GM19193 (cell line): Measurements from ENCODE around the gene CCL16.

Experiments used
- POLR2A ChIP-seq: IDR thresholded peaks from 4 replicates; pipeline ENCODE4 v1.6.1; 2011; ENCODE audit not compliant: insufficient read depth, insufficient read length; ENCODE audit errors: extremely low read depth

The CCL16 gene

GRCh38 chr17:35981246-35981645 lies at the start of gene CCL16:
TSS of gene CCL16 (minus strand) at chr17:35981497. CDS start at chr17:35981420, 77 bp downstream.
- no peak for TF ChIP-seq POLR2A

GRCh38 chr17:36030956-36031355 lies 49.7 kb upstream of the CCL16 start:
- no peak for TF ChIP-seq POLR2A

GRCh38 chr17:36027761-36028160 lies 46.5 kb upstream of the CCL16 start:
- TF ChIP-seq POLR2A: no peak

- TF ChIP-seq POLR2A: no peak
These were observed 43.0 kb upstream of the CCL16 start for GRCh38 chr17:36024106-36024869.

GRCh38 chr17:36019423-36019822 lies 38.1 kb upstream of the CCL16 start:
- no peak for TF ChIP-seq POLR2A

GRCh38 chr17:36017799-36018198 lies 36.5 kb upstream of the CCL16 start, which contains the start of gene CCL23:
TSS of gene CCL23 (minus strand) at chr17:36017972. CDS start at chr17:36017897, 75 bp downstream.
- TF ChIP-seq POLR2A: no peak

GRCh38 chr17:36016555-36016954 lies 35.3 kb upstream of the CCL16 start:
- no peak for TF ChIP-seq POLR2A

- TF ChIP-seq POLR2A: no peak
These were observed 33.6 kb upstream of the CCL16 start for GRCh38 chr17:36014946-36015345.

- TF ChIP-seq POLR2A: no peak
These were observed 29.9 kb upstream of the CCL16 start for GRCh38 chr17:36011201-36011600.

- TF ChIP-seq POLR2A: no peak
These were observed 27.8 kb upstream of the CCL16 start for GRCh38 chr17:36008998-36009665.

GRCh38 chr17:36004594-36005108 lies 23.4 kb upstream of the CCL16 start:
- TF ChIP-seq POLR2A: no peak

- no peak for TF ChIP-seq POLR2A
These were observed 21.3 kb upstream of the CCL16 start for GRCh38 chr17:36002631-36003030.

- TF ChIP-seq POLR2A: no peak
These were observed 20.7 kb upstream of the CCL16 start for GRCh38 chr17:36001862-36002603.

- TF ChIP-seq POLR2A: no peak
These were observed 19.9 kb upstream of the CCL16 start, which contains the start of gene CCL15 for GRCh38 chr17:36001110-36001771. TSS of gene CCL15 (minus strand) at chr17:36001553. CDS start at chr17:36001492, 61 bp downstream.
